Measurements from ENCODE around the gene GSG1.
"Not testable (repeated sequence)": the region's sequence is repeated elsewhere in the genome, so short reads cannot be mapped to it uniquely, and the experiment has no call there.

Gene GSG1

GRCh38 chr12:13071305-13072280 lies 31.9 kb downstream of the GSG1 start:
- H3K4me3 ChIP-seq (ENCODE audit: low read depth, low read length), result no peak overlapping the region
- DNase-seq (ENCODE audit: low read depth), result no peak

DNA sequence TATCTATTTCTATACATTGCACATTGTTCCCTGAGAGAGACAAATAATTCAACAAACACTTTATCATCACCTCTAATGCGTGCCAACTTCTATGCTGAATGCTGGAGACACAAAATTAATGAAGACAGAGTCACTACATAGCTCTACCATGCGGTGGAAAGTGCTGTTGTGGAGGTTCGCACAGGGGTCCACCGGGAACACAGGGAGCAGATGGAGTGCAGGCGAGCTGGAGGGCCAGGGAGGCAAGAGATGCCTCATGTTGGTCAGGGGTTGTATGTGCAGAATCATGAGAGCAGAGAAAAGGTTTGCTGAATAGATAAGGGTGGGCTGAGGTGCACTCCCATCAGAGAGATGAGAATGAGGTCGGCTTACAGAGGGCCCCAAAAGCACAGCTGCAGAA lies 34.1 kb downstream of the GSG1 start:
- no peak for DNase-seq (ENCODE audit: low read depth)
- H3K4me3 ChIP-seq (ENCODE audit: low read depth, low read length), result no peak overlapping the region

GRCh38 chr12:13067322-13067721 lies 36.1 kb downstream of the GSG1 start:
- DNase-seq (ENCODE audit: low read depth), result no peak
- no peak overlapping the region for H3K4me3 ChIP-seq (ENCODE audit: low read depth, low read length)

- DNase-seq (ENCODE audit: low read depth), result no peak
- no peak overlapping the region for H3K4me3 ChIP-seq (ENCODE audit: low read depth, low read length)
These were observed 37.0 kb downstream of the GSG1 start for GRCh38 chr12:13066459-13066858.

DNA sequence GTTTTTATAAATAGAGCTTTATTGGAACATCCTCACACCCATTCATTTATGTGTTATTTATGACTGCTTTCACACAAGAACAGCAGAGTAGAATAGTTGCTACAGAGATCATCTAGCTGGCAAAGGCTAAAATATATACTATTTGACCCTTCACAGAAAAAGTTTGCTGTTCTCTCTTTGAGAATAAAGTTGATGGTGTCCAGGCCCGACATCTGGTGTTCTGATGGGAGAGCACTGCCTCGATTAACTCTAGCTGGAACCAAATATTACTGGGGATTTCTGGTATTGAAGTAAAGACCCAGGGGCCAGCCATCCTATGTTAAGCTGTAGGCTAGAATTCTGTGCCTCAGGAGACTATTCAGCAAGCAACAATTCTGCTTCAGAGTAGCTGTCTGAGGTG lies 37.5 kb downstream of the GSG1 start:
- H3K4me3 ChIP-seq (ENCODE audit: low read depth, low read length), result no peak overlapping the region
- DNase-seq (ENCODE audit: low read depth), result no peak

DNA sequence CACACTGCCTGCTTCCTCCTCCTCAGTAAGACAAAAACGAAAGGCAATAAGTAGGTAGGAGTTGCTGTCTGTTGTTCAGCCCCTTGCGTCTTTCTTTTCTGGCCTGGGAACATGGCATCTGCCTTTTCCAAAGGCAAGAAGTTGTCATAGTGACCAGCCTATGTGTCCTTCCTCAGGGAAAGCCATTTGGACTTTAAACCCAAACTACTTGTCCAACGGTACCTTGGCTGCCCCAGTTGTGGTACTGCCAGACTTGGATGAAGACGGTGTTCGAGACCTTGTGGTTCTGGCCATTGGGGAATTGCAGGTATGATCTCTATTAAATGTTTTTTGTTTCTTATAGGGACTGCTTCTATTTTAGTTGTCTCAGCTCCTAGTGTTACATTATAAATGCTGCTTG lies 40.8 kb downstream of the GSG1 start:
- no peak overlapping the region for H3K4me3 ChIP-seq (ENCODE audit: low read depth, low read length)
- DNase-seq (ENCODE audit: low read depth), result no peak

DNA sequence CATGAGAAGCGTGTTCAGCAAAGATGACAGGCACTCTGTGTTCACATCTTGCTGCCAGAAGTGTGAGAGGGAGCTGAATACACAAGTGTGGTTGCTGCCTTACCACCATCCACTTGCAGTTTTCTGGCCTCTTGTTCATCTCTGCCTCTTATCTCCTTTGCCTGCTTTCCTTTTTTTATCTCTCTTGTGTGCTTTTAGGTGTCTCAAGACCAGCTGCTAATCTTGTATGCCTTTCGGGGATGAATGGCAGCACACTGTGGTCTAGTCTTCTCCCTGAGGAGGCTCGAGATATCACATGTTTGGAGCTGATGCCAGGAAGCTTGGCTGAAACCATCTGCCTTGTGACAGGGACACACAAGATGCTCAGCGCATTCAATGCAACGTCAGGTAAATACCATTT lies 42.1 kb downstream of the GSG1 start:
- no peak for DNase-seq (ENCODE audit: low read depth)

GRCh38 chr12:13060581-13060980 lies 42.9 kb downstream of the GSG1 start:
- no peak overlapping the region for H3K4me3 ChIP-seq (ENCODE audit: low read depth, low read length)
- no peak for DNase-seq (ENCODE audit: low read depth)

More for the DNA sequence above, 42.1 kb downstream of the GSG1 start:
- H3K4me3 ChIP-seq (ENCODE audit: low read depth, low read length), result no peak overlapping the region

- DNase-seq (ENCODE audit: low read depth), result not testable (repeated sequence)
These were observed 49.9 kb downstream of the GSG1 start for GRCh38 chr12:13053617-13054016.

DNA sequence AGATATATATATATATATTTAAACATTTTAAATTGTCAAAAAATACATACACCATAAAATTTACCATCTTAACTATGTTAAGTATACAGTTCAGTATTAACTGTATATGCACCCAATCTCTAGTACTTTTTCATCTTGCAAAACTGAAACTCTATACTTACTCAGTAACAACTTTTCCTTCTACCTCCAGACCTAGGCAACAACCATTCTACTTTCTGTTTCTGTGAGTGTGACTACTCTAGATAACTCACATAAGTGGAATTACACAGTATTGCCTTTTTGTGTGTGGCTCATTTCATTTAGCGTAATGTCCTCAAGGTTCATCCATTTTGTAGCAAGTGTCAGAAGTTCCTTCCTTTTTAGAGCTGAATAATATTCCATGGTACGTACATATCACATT lies 51.0 kb downstream of the GSG1 start:
- no peak overlapping the region for H3K4me3 ChIP-seq (ENCODE audit: low read depth, low read length)
- no peak for DNase-seq (ENCODE audit: low read depth)

More at GRCh38 chr12:13053617-13054016, 49.9 kb downstream of the GSG1 start:
- not testable (repeated sequence) for H3K4me3 ChIP-seq (ENCODE audit: low read depth, low read length)

GRCh38 chr12:13049816-13050215 lies 53.7 kb downstream of the GSG1 start:
- H3K4me3 ChIP-seq (ENCODE audit: low read depth, low read length), result no peak overlapping the region
- no peak for DNase-seq (ENCODE audit: low read depth)

DNA sequence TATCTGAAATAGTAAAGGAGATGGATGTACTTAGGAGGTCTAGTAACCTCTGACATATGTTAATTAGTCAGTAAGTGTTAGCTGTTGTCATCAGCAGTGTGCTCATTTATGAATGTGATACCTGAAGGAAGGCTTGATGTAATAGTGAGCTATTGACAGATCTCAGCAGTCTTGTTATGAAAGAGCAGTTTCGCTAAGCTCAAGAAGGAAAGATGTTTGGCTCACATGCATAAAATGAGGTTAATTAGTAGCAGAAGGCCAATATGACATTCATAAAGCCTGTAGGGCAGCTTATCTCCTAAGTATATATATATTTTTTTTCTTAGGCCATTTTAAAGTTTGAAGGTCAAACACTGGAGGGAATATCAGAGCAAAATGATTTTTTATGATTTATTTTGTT lies 56.5 kb downstream of the GSG1 start:
- DNase-seq (ENCODE audit: low read depth), result no peak
- H3K4me3 ChIP-seq (ENCODE audit: low read depth, low read length), result no peak overlapping the region

DNA sequence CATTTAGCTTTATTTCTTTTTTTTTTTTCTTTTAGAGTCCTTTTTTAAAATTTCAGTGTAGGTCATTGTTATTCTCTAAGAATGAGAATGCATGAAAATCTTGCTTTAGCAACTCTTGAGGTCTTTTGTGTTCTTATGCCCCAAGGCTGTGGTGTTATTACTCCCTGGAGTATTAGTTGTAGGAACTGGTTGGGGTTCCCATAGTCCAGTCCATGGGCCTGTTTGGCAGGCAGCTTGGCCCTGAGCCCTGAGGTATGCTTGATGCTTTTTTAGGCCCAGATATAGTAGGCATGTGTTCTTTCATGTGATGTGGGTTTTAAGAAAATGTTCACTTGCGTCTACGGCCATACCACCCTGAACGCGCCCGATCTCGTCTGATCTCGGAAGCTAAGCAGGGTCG lies 57.7 kb downstream of the GSG1 start:
- no peak for DNase-seq (ENCODE audit: low read depth)
- H3K4me3 ChIP-seq (ENCODE audit: low read depth, low read length), result no peak overlapping the region

- no peak for DNase-seq (ENCODE audit: low read depth)
- H3K4me3 ChIP-seq (ENCODE audit: low read depth, low read length), result peak overlapping the region; percentile 99
These were observed 58.6 kb downstream of the GSG1 start for GRCh38 chr12:13044906-13045299.

GRCh38 chr12:13044002-13044905 lies 59.2 kb downstream of the GSG1 start, which contains the start of gene FAM234B:
Gene FAM234B, plus strand, starts transcription at chr12:13044381. Its CDS starts 23 bp downstream, at chr12:13044404.
- no peak for DNase-seq (ENCODE audit: low read depth)
- H3K4me3 ChIP-seq (ENCODE audit: low read depth, low read length), result peak within 1 kb of the TSS; percentile 99

GRCh38 chr12:13042666-13043230 lies 60.7 kb downstream of the GSG1 start:
- no peak for DNase-seq (ENCODE audit: low read depth)
- H3K4me3 ChIP-seq (ENCODE audit: low read depth, low read length), result no peak overlapping the region

DNA sequence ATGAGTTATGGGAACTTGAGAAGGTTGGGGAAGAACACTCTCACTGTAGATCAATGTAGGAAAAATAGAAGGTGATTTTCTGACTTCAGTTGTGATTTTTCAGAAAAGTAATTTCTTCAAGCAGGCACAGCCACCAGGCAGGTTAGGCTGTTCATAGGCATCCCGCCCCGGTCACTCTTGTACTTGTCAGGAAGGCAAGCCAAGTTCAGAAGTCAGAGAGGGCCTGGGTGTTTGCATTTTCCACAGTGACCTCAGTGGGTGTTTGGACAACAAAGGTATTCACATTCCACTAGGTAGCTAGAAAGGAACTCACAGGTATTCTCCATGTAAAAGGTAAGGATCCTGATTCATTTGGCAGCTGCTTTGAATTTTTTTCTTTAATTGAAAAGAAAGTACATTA lies 62.2 kb downstream of the GSG1 start:
- no peak overlapping the region for H3K4me3 ChIP-seq (ENCODE audit: low read depth, low read length)
- DNase-seq (ENCODE audit: low read depth), result no peak

DNA sequence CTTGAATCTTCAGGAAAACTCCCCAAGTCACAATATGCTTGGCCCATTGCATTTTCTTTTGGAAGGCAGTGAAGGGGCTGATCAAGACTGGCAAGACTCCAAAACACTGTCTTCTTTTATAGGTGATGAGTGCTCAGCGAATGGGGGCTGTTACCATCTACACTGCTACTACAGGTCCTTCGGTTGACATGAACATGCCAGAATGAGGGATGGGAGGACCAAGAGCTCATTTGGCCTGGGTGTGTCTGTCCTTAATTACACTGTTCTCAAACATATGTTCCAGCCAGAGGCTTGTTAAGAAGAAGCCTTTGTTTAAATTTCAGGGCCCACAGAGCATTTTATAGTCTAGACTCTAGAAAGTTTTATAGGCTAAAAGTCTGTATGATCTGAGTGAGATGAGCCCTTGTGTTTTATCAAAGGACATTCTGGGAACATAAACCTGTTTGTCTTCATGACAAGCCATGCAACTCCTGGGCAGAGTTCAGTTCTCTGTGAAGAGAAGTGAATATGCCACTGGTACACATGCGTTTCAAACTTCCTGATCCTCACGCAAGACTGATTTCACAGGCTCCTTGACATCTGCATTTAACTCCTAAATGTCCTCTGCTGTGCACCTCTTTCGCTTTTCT lies 64.0 kb downstream of the GSG1 start:
- no peak for DNase-seq (ENCODE audit: low read depth)

GRCh38 chr12:13038491-13039161 lies 64.8 kb downstream of the GSG1 start:
- no peak overlapping the region for H3K4me3 ChIP-seq (ENCODE audit: low read depth, low read length)
- peak; percentile 71 for DNase-seq (ENCODE audit: low read depth)

More for the DNA sequence above, 64.0 kb downstream of the GSG1 start:
- H3K4me3 ChIP-seq (ENCODE audit: low read depth, low read length), result no peak overlapping the region

All from skeletal muscle cell (primary cell).